ENCODE data around the gene STX12. TPM values are rescaled to one million over a fixed set of nuclear protein-coding genes. Genes with fewer than 3 reads are reported as not detected.

Gene STX12
- total and polyA plus RNA-seq, 2 of the 4 experiments (the other 2 are of a cell fraction): 28.6 to 54.8 TPM

DNA sequence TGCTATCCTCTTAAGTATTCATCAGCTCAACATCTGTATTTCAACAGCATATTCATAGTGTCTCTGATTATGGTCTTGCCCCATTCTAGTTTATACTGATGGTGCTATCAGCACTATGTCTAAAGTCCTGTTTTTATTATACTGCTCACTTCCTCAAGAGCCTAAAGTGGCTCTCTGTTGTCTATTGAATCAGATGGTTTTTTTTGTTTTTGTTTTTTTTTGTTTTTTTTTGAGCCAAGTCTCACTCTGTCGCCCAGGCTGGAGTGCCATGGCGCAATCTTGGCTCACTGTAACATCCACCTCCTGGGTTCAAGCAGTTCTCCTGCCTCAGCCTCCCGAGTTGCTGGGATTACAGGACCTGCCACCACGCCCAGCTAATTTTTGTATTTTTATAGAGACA is 6.1 kb downstream of the STX12 start:
- in situ Hi-C loops (cut with MboI; ENCODE audit: low sequenced_read_pairs): no loop called here
- no peak overlapping the region for H4K91ac ChIP-seq (ENCODE audit: insufficient read depth, low read depth, low read length)
- no peak overlapping the region for H3K18ac ChIP-seq (ENCODE audit: low read depth, low read length)
- no peak overlapping the region for H3K4me3 ChIP-seq (ENCODE audit: insufficient read depth, low read depth, low read length)
- no peak overlapping the region for H3K23ac ChIP-seq (ENCODE audit: low read depth, low read length)
- no TSS peak for BruUV-seq (replicated peaks)
- H3K27me3 ChIP-seq (ENCODE audit: control insufficient read depth, insufficient read depth, low read length): no peaks in the 10 kb centered on the region
- no peak overlapping the region for H3K4me2 ChIP-seq (ENCODE audit: low read depth, low read length)
- H3K4ac ChIP-seq (ENCODE audit: low read depth, low read length): no peak overlapping the region
- peaks cover 30% of the 10 kb centered on the region for H4K20me1 ChIP-seq (ENCODE audit: insufficient read depth, low read length)
- WGBS, 2 experiments (ENCODE audit: extremely low coverage in 2 of 2, insufficient read length in 1 of 2): no CpG with 5 or more reads among the region's 4 CpGs
- no peak overlapping the region for H4K8ac ChIP-seq (ENCODE audit: low read depth in 2 of 2, low read length in 2 of 2)
- no peak overlapping the region for H3K27ac ChIP-seq (ENCODE audit: insufficient read depth, low read length)
- peaks cover 7% of the 10 kb centered on the region for H3K9me1 ChIP-seq (ENCODE audit: insufficient read depth, low read length)
- H3K79me1 ChIP-seq (ENCODE audit: low read depth in 1 of 2, low read length in 2 of 2): peaks cover 14 to 84% of the 10 kb centered on the region in 2 experiments; a peak in 3 of 4 replicates
- CTCF ChIA-PET: interaction anchor here (0.6 kb wide), 1 partner anchor 1135 kb away, joined by 7 read pairs; no protein-coding TSS in a partner anchor
- no peaks in the 10 kb centered on the region for H3K9me3 ChIP-seq (ENCODE audit: control insufficient read depth, insufficient read depth, low read length)
- POLR2A ChIA-PET (ENCODE audit: unreplicated experiment): no interaction called here
- dilution Hi-C loops (cut with HindIII; ENCODE audit: low sequenced_read_pairs, unreplicated experiment): no loop called here
- no peak overlapping the region for H4K5ac ChIP-seq (ENCODE audit: low read depth, low read length)
- intact Hi-C loops (cut with micrococcal nuclease): no loop called here
- no peak overlapping the region for H2BK5ac ChIP-seq (ENCODE audit: low read depth, low read length, poor library complexity, severe bottlenecking)
- H3K36me3 ChIP-seq (ENCODE audit: control insufficient read depth, insufficient read depth, low read length): peaks cover 2% of the 10 kb centered on the region; the same call in 1 of the 2 replicates
- no peak overlapping the region for H2AFZ ChIP-seq (replicated peaks; ENCODE audit: low read length, poor library complexity)
- no peak overlapping the region for H2AK5ac ChIP-seq (ENCODE audit: low read depth, low read length)
- no peak for TF ChIP-seq RCOR1 (IDR thresholded peaks at IDR 0.05; ENCODE audit: insufficient replicate concordance, low read length)
- TF ChIP-seq MAFK (IDR thresholded peaks at IDR 0.05; ENCODE audit: low read depth, low read length): no peak
- TF ChIP-seq POLR2A (IDR thresholded peaks at IDR 0.05; ENCODE audit: low read depth, low read length): no peak
- no peak for TF ChIP-seq RFX5 (IDR thresholded peaks at IDR 0.05; ENCODE audit: low read depth, low read length)
- TF ChIP-seq FOS (IDR thresholded peaks at IDR 0.05; ENCODE audit: low read depth, low read length): no peak
- peaks cover 4% of the 10 kb centered on the region; the same call in 1 of the 2 replicates for H3K4me1 ChIP-seq (ENCODE audit: control insufficient read depth, insufficient read depth, low read length)
- DNase-seq (no peak), ATAC-seq (ENCODE audit: low read depth) (no peak)
- no peak overlapping the region for H2AK9ac ChIP-seq (replicated peaks; ENCODE audit: low read depth, low read length, poor library complexity)
- no peak overlapping the region for H3K56ac ChIP-seq (ENCODE audit: extremely low read depth, insufficient read depth, low read length)
- no peak overlapping the region for H3K14ac ChIP-seq (replicated peaks; ENCODE audit: low read depth, low read length)
- H3K9ac ChIP-seq (ENCODE audit: low read depth, low read length): no peak overlapping the region
- H2BK15ac ChIP-seq (ENCODE audit: low read depth, low read length): no peak overlapping the region
- no peak overlapping the region for H2BK20ac ChIP-seq (ENCODE audit: low read depth, low read length)
- no peak overlapping the region for H2BK120ac ChIP-seq (ENCODE audit: low read depth, low read length)

All from IMR-90 (cell line).